Stimulated activated CD8-positive, alpha-beta memory T cell treated with anti-CD3 and anti-CD28 coated beads, Interleukin-15, amount 100 ng/mL, for 48 hours (primary cell): ENCODE measurements around the gene DLG1.
A peak's percentile ranks its signal among the peaks of the same experiment; 100 is the strongest.

Source experiments
- DNase-seq, 2 donors: peaks; one replicate each; pipeline ENCODE4 v3.0.0-alpha.2; 2020; ENCODE audit warnings: low read depth in 2 of 2

The DLG1 gene

DNA sequence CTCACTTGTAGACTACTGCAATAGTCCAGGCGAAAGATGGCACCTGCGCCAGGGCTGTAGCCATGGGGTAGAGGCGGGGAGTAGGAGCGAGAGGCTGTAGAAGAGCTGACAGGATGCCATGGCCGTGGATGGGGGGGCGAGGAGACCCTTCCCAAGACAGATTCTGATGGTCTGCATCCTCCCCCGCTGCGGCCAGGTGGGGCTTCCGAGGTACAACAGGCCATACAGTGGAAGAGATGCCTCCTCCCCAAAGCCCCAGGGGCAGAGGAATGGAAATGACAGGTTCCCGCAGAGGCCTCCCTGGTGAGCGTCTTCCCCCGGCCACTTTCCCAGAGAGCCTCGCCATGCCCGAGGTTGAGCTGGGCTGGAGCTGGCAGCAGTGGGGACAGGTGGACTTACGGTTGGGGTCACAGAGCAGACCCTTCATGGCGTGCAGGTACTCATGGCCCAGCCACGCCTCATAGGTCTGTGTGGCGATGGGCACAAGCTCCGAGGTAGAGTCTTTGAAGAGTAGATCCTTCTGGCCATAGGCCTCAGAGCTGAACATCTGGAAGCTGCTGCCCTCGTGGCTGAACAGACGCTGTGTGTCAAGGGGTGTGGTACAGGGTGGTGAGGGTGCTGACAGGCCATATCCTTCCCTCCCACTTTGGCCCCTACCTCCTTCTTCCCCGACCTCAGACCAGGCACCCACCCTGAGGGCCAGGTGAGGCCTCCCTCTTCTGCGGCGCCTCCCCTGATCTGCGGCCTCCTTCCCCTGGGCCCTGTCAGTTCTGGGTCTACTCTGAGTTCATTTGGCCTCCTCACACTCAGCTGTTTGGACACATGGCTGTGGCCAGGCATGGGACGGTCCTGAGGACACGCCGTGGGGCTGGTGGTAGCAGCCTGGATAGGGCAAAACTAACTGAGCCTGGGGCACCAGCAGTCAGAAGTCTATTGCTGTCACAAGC, 282.3 kb downstream of the DLG1 start:
- no peak for DNase-seq

DNA sequence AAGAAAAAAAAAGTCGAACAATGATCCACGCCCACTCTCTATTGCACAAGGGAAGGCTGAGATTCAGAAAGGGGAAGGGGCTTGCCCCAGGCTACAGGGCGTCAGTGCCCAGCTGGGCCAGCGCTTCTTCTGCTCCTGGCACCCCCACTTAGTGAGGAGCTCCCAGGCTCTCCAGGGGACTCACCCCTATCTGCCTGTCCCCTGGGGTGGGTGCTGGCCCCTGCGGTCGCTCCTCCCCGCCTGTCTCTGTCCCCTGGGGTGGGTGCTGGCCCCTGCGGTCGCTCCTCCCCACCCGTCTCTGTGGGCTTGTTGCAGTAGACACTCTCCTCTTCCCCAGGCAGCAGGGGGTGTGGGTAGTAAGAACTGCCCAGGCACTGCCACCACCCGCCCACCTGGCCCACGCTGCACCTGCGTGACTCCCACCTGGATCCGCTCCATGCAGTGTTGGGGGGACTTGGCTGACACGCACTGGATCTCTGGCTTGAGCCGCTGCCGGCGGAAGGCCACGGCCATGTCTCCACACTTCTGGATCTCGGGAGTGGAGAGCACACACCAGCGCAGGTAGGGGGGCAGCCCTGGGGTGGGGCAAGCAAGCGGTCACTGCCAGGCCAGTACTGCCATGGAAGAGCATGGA, 283.4 kb downstream of the DLG1 start:
- no peak for DNase-seq

DNA sequence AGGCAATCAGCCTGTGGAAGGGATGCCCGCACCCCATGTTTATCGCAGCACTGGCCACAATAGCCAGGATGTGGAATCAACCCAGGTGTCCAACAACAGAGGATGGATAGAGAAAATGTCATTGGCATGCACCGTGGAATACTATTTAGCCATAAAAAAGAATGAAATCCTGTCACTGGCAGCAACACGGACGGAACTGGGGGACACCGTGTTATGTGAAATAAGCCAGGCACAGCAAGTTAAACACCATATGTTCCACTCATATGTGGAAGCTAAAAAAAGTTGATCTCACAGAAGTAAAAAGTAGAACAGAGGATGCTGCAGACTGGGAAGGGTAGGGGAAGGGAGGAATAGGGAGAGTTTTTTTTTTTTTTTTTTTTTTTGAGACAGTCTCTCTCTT, 284.4 kb downstream of the DLG1 start:
- no peak for DNase-seq

DNA sequence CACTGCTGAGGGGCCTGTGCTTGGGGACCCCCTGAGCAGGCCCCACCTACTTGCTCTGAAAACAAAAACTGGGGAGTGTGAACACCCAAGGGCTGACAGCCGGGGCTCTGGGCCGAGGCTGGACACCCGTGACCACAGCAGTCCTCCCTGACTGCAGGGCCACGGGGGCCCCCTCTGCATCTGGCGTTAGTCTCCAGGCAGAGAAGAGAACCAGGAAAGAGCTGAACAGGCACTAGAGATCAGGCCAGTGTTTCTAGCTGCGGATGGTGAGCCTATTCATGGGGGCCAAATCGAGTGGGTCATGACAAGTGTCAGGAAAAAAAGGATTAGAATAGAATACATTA, 285.9 kb downstream of the DLG1 start:
- no peak for DNase-seq

DNA sequence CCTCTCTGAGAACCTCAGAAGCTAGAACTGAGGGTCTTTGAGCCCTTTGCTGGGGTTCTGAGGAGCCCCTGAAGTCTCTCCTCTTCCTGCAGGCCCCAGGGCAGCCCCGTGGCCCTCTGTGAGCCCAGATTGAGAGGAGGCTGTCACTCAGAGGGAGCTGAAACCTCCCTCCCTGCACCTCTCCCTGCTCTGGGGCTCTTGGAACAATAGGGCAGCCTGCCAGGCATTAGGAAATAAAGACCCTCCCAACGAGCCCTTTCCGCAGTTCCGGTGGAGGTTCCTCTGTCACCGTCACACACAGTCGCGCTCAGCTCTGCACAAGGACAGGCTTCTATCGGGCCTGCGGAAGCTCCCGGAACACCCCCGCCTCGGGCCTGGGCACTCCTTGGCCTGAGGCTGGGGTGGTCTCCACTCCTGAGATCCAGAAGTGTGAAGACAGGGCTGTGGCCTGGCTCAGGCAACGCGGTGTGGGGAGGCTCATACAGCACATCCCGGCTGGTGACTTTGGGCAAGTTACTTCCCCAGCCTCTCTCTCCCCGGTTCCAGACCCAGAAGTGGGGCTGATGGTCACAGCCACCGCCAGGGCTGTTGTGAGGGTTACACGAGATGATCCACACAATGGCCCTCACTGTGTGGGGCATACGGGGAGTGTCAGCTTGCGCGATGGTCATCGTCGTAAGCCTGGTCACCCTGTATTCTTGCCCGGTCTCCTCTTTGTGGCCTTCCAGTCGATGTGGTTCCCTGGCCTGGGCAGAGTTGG, 286.5 kb downstream of the DLG1 start:
- DNase-seq = no peak

DNA sequence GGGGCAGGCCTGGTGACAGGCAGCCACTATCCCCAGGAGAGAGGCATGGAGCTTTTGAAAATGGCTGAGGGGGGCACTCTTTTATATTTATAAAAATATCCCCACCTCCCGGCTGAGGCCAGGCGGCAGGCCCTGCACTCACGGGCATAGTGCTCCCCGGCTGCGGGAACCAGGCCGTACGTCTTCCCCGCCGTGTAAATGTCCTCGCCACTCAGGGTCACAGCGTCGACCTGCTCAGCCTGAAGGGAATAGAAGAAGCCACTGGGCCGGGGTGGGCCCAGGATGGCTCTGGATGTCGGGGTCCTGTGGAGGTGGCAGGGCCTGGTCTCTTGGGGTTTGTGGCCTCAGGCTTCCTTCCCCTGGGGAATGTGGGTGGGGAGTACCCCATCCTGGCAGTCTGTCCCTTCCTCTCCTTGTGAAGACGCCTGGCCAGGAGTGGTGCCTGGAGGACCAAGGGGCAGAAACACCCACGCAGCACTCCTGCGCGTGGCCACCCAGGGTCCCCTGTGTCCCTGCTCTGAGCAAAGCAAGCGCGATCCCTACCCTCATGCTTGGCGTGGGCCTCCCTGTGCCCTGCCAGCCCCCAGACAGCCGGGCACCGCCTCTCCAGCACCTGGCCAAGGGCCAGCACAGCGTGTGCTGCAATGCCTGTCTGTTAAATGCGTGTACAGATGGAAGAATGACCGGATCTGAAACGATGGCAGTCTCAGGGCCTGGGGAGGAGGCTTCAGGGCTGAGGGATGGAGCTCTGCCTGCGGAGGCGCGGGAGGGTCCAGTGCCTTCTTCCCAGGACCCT, 287.7 kb downstream of the DLG1 start:
- no peak for DNase-seq

DNA sequence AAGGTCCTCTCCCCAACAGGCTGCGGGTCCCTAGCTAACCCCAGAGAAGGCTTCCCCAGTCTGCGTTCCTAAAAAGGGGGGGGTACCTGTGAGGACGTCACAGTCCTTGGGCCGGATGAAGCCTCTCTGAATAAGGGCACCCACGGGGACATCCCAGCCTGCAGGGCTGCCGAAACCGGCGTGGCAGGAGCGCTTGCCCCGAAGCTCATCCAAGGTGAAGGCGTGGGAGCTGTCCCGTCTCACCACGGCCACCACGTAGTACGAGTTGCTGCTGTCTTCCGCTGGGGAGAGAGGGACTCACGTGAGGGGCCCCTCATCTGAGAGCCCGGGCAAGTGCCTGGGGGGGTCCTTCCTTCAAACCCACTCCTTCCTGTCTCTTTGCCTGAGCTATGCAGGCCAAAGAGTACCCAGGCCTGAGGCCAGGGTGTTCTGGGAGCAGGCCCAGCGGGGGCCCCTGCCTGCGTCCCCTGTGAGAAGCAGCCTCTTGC, 288.8 kb downstream of the DLG1 start:
- DNase-seq = no peak

DNA sequence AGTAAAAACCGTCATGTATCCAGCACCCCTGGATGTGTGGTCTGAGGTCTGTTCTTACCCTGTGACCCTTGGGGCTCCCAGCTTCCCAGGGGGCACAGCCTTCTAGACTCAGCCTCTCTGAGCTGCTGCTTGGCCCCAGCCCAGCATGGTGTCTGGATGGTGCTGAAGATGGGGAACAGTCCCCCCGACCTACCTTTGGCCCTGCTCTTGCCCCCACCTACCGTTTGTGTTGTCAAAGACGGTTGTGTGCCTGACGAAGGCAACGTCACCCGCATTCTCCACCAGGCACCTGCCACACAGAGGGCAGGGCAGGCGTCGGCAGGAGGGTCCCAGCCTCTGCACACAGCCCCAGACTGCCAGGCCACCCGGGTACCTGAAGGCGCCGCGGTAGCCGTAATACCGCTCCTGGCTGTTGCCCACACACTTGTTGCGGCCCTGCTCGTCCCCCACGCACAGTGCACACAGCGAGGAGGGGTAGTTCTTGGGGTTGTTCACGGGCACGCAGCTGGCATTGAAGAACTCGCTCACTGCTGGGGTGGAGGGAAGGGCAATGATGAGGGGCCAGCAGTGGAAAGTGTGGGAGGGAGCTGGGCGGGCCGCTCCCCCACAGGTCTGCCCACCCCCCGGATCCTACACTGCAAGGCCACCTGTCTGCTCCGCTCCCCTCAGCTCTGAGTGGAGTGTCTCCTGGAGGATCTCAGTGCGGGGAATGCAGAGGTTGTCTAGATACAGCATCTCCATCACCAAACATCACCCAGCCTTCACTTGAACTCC, 289.8 kb downstream of the DLG1 start:
- no peak for DNase-seq

DNA sequence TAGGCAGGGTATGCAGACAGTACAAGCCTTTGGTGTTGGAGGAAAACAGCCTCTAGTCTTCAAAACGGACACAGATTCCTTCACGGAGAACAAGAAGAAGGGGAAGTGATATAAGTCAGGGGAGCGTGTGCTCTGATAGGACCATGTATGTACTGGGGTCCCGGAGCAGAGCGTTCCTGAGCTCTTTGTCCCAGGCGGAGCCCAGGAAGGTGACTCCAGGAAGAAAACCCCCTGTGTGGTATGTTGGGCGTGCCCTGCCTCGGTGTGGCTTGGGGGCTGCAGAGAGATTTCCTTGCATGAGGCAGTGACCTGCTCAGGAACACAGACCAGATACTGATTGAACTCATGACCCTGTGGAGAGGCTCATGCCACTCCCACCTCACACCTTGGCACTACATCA, 290.5 kb downstream of the DLG1 start:
- DNase-seq = no peak

DNA sequence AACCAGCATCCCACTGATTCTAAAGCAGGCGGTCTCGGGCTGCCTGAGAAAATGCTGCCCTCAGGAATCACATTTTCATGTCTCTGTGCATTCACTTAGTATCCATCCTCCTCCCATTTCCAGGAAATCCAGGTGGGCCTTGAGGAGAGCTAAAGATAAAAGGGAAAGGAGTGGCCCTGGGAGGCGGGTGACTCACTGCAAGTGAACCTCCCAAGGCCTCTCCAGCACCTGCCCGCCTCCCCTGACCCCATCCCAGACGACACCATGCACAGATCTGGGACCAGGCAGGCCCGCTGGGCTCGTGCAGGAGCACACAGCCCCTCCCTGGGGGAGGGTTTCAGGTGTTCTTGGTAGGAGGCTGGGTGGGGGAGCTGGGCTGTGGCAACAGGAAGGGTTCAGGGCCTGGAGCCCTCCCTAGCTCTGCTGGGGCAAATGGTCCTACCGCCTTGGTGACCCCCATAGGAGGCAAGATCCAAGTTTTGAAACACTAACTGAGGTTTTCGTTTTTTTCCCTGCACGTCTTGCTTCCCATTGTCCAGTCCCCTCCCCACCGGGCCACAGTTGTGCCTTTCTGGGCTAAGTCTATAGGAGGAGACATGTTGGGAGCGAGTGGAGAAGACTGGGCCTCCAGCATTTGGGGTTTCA, 291.0 kb downstream of the DLG1 start:
- no peak for DNase-seq

DNA sequence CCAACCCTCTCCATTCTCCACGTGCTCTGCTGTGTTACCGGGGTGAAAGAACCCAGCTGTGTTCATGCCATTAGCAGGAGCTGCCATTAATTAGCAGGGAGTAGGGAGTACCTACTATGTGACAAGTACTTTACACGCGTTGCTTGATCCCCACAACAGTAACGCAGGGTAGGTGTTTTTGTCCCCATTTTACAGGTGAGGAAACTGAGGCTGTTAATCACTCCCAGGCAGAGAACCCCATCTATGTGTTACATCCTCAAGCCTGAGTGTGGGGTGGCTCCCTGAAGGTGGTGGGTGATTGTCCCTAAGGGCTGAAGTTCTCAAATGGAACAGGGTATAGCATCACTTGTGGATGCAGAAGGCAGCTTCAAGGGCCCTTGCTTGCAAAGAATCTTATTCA, 291.6 kb downstream of the DLG1 start:
- no peak for DNase-seq

DNA sequence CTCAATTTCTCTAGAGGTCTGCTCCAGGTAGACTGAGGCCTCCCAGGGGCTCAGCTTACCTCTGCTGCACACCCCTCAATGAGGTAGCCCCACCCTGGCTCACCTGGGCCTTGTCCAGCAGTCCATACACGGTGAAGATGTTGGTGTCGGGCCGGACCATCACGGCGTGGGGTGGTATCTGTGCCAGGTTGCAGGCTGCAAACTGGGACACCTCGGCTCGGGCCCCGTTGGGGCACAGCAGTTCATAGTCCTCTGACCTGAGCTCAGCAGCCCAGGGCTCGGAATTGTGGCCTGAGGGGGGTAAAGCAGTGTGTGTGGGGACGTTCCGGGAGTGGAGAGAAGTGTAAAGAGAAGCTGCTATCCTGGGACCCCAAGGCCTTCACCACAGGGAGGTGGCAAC, 292.0 kb downstream of the DLG1 start:
- no peak for DNase-seq

DNA sequence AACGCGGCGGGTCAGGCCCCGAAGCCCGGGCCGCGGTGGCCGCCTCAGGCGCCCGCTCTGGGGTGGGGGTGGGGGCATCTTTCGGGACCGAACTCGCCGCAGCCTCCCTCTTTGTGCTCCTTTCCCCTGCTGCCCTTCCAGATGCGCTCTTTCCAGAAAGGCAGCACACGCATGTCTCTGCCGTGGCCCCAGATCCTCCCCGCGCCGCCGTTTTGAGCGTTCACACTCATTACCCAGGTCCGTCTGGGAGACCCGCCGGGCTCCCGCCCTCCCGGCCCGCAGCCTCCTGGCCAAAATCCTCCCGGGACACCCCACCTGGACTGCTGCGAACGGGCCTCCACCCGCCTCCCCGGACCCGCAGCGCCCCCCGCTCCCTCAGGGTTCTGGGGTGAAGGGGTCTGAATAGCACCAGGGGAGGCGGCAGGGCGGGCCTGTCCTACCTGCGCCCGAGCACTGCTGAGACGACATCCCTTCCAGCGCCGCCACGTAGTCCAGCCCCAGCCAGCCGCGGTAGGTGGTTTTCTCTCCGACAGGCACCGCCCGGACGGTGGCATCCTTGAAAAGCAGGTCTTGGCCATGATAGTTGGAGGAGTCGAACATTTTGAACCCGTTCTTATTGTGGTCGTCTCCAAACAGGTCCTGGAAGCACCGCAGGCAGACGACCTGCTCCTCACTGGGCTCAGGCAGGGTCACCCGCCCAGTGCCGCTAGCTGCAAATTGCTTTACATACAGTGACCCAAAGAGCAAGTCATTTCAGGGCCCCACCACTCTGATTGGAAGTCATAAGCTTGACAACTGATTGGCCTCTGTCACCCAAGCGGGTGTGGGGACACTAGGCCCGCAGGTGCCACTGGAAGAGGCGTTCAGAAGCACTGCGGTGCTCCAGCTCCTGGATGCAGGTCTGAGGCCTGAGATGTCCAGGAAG, 294.7 kb downstream of the DLG1 start:
- no peak for DNase-seq

DNA sequence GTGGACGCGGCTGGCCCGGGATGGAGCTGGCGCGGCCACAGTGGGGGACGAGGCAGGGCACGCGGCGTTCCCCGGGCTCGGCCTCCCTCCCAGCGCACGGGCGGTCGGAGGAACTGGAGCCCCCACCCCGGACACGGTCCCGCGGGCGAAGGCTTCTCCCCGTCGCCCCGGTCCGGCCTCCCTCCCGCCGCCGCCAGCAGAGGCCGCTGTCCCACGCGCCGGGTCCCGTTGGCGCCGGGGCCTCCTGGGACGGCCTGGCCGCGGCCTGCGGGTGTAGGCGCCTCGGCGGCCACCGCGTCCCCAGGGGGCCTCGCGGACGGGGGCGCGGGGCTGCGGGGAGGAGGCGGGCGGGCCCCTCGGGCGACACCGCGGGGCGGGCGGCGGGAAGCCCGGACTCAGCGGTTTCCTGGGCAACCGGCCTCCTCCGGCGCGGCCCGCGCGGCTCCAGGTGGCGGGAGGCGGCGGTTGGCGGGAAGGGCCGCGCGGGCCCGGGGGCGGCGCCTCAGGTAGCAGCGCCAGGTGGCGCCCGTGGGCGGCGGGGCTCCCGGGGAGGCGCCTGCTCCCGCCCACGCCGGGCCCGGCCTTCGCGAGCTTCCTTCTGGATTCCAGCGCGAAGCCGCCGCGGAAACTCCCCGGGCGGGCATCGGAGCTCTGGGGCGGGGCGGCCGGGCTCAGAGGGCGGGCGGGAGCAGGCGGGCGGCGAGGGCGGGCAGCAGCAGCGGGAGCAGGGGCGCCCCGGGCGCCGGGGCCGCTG, 295.5 kb downstream of the DLG1 start:
- peak; percentile 74 to 75 for DNase-seq

DNA sequence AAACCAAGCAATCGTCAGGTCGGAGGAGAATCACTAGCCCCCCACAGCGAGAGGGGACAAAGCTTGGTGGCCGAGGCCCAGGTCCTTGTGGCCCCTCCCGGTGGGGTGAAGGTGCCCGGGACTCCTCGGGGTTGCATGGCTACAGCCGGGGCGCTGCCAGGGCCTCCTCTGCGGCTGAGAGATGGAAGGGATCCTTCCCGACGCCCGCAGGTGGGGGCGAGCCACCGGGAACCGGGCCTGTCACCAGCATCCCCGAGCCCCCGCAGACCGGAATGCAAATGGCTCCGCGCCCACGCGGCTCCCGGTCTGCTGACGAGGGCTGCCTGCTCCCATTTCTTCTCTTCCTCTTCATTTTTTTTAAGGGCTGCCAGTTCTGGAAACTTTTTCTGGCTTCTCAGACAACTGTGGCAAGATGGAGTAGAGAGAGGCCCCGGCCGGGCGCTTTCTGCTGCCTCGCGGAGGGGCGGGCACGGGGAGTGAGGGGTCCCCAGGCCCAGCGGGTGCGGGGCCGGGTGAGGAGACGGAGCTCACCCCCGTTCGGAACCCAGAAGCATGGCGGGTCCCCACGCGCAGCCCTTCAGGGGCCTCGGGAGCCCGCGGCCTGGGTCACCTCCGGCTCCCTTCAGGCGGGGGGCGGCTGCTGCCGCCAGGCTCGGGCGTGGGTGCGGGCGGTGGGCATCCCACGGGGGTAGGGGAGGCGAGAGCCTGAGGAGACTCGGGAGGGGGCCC, 296.3 kb downstream of the DLG1 start:
- DNase-seq = no peak

DNA sequence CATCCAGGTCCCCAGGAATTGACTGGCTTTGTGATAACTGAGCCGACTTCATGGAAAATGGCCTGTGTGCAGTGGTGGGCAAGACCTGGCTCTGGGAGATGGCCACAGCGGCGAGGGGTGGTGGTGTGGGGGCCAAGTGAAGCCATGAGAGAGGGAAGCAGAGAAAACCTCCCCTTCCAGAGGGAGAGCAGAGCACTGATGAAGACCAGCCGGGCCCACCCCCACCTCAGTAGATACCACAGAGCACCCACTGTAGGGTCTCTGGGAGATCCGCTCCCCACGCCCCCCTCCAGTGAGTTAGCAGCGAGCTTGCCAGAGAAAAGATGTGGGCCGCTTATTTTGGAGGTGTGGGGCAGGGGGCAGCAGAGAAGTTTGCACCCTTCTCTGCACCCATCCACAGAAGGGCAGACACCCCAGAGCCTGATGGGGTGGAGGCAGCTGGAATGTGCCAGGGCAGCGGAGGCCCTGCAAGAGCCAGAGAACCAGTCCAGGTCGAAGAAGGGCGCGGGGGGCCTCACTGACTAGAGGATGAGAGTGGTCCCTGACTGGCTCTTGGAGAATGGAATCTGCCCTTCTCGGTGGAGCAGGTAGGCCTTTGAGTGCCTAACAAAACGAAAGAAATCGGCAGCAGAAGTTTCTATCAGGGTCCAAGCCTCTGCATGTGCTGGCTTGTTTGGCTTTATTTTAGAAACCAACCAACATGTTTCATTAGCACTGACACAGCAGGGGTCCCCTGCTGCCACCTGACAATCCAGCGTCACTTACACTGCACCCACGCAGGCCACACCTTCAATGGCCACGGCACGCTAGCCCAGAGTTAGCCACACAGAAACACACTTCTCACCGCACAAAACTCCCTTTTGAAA, 297.1 kb downstream of the DLG1 start:
- DNase-seq = no peak

DNA sequence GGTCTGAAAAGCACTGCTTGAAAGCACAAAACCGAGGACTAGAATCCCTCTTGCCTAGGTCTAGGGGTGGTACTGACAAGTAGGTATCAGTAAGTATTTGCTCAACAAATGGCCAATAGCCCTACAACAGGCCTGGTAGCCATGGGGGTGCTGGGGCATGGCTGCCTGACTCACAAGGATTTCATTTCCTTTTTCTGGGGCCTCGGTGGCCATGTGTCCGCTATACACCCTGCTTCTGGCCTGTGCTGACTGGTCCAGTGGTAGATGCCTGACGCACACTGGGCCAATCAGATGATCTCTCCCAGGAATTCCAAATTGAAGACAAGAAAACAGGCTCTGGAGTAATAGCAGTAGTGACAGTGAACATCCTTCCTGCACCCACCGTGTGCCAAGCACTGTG, 298.2 kb downstream of the DLG1 start:
- DNase-seq = no peak
